CD14-positive monocyte (primary cell): Measurements from ENCODE around the gene CRNN. TPM values are rescaled to one million over a fixed set of nuclear protein-coding genes. Genes with fewer than 3 reads are reported as not detected.

Experiments used
- DNase-seq, 3 donors: peaks; one replicate each; pipeline ENCODE4 v3.0.0-alpha.2; 2011 to 2022
- H2AFZ ChIP-seq: 2 replicates; pipeline ENCODE4 v1.6.0; 2012; ENCODE audit warnings: mild to moderate bottlenecking, low read depth, low read length, inconsistent platforms; ENCODE audit not compliant: insufficient read depth, poor library complexity, severe bottlenecking
- H3K27ac ChIP-seq, 2 donors: 1 replicate in 1 of 2; 2 replicates in 1 of 2; pipeline ENCODE4 v1.5.1; 2012 to 2013; ENCODE audit warnings: low read length in 2 of 2, control low read depth in 1 of 2, inconsistent platforms in 1 of 2, low read depth in 1 of 2, mild to moderate bottlenecking in 1 of 2
- H3K27me3 ChIP-seq, 2 donors: one replicate each; pipeline versions ENCODE4 v1.6.0 to v1.6.1; 2011 to 2013; ENCODE audit warnings: low read length in 2 of 2; ENCODE audit not compliant: control insufficient read depth in 2 of 2, insufficient read depth in 2 of 2
- H3K36me3 ChIP-seq, 2 donors: replicated peaks in 1 of 2; 1 replicate in 1 of 2; 2 replicates in 1 of 2; pipeline versions ENCODE4 v1.5.1 to v1.6.1; 2012 to 2013; ENCODE audit warnings: low read length in 2 of 2, control low read depth in 1 of 2, inconsistent platforms in 1 of 2, mild to moderate bottlenecking in 1 of 2; ENCODE audit not compliant: insufficient read depth in 2 of 2, control insufficient read depth in 1 of 2
- H3K4me1 ChIP-seq, 2 donors: 1 replicate in 1 of 2; 2 replicates in 1 of 2; pipeline versions ENCODE4 v1.5.1 to v1.6.1; 2012 to 2013; ENCODE audit warnings: low read length in 2 of 2, control low read depth in 1 of 2, inconsistent platforms in 1 of 2, mild to moderate bottlenecking in 1 of 2, moderate library complexity in 1 of 2; ENCODE audit not compliant: insufficient read depth in 2 of 2, control insufficient read depth in 1 of 2
- H3K4me2 ChIP-seq: replicated peaks from 2 replicates; pipeline ENCODE3; 2012; ENCODE audit warnings: low read length, moderate library complexity, mild to moderate bottlenecking; ENCODE audit not compliant: poor library complexity, severe bottlenecking; ENCODE audit errors: extremely low read depth
- H3K4me3 ChIP-seq, 3 experiments: fragments of 200-600 bp in 1 of 3; sonication (generic) in 1 of 3; replicated peaks in 1 of 3; 1 replicate in 2 of 3; 2 replicates in 1 of 3; pipeline ENCODE4 v1.5.1; 2011 to 2013; ENCODE audit warnings: low read length in 3 of 3, mild to moderate bottlenecking in 3 of 3, control low read depth in 2 of 3, low read depth in 2 of 3, inconsistent platforms in 1 of 3, moderate library complexity in 1 of 3
- H3K79me2 ChIP-seq: 2 replicates; pipeline ENCODE4 v1.6.0; 2012; ENCODE audit warnings: mild to moderate bottlenecking, control low read depth, inconsistent platforms, low read length, moderate library complexity; ENCODE audit not compliant: insufficient read depth
- H3K9ac ChIP-seq: 2 replicates; pipeline ENCODE4 v1.6.0; 2017; ENCODE audit warnings: low read length, mild to moderate bottlenecking; ENCODE audit not compliant: insufficient read depth, poor library complexity, severe bottlenecking
- H3K9me3 ChIP-seq, 2 donors: replicated peaks in 1 of 2; 1 replicate in 1 of 2; 2 replicates in 1 of 2; pipeline versions ENCODE4 v1.5.1 to v1.6.1; 2012 to 2013; ENCODE audit warnings: low read length in 2 of 2, control low read depth in 1 of 2; ENCODE audit not compliant: control insufficient read depth in 1 of 2, insufficient read depth in 1 of 2
- H4K20me1 ChIP-seq: 2 replicates; pipeline ENCODE4 v1.6.0; 2012; ENCODE audit warnings: mild to moderate bottlenecking, low read length, control low read depth, moderate library complexity; ENCODE audit not compliant: insufficient read depth
- H3K27ac Mint-ChIP-seq, 7 donors: one replicate each; pipeline ENCODE4 v1.8.0; 2020; ENCODE audit warnings: mild to moderate bottlenecking in 7 of 7, mixed read lengths in 7 of 7, moderate library complexity in 6 of 7, inconsistent platforms in 2 of 7
- H3K27me3 Mint-ChIP-seq, 3 donors: one replicate each; pipeline ENCODE4 v1.8.0; 2021 to 2022; ENCODE audit warnings: low read depth in 3 of 3, mild to moderate bottlenecking in 3 of 3, mixed read lengths in 3 of 3, moderate library complexity in 3 of 3, inconsistent platforms in 1 of 3
- H3K36me3 Mint-ChIP-seq, 2 donors: one replicate each; pipeline ENCODE4 v1.8.0; 2020; ENCODE audit warnings: mixed read lengths in 2 of 2, inconsistent platforms in 1 of 2, mild to moderate bottlenecking in 1 of 2
- H3K4me1 Mint-ChIP-seq: one replicate; pipeline ENCODE4 v1.8.0; 2020; ENCODE audit warnings: mild to moderate bottlenecking, mixed read lengths
- H3K4me3 Mint-ChIP-seq, 2 donors: one replicate each; pipeline ENCODE4 v1.8.0; 2020; ENCODE audit warnings: mild to moderate bottlenecking in 2 of 2, mixed read lengths in 2 of 2, moderate library complexity in 1 of 2
- H3K9me3 Mint-ChIP-seq, 7 donors: one replicate each; pipeline ENCODE4 v1.8.0; 2020 to 2022; ENCODE audit warnings: mixed read lengths in 7 of 7, mild to moderate bottlenecking in 6 of 7, moderate library complexity in 6 of 7, inconsistent platforms in 2 of 7
- CTCF ChIP-seq: fragments of 200-600 bp; IDR thresholded peaks from one replicate; pipeline ENCODE4 v1.8.0; 2022; ENCODE audit warnings: antibody characterized with exemption, mild to moderate bottlenecking
- WGBS: methylation state at CpG from one replicate; pipeline ENCODE4 v1.1.5; 2013; ENCODE audit warnings: missing lambda C conversion rate; ENCODE audit not compliant: insufficient coverage; 5-methylcytosine and 5-hydroxymethylcytosine counted together
- intact Hi-C, 2 donors: fragments of 100-400 bp; cut with micrococcal nuclease; formaldehyde crosslinking; loops; one replicate each; pipeline versions ENCODE4 v1.15.0 to v1.15.1; 2023
- polyA plus RNA-seq, 3 donors: library from polyadenylated mRNA; depleted of rRNA in 1 of 3; unstranded in 2 of 3; stranded (reverse) in 1 of 3; fragments of 300-500 nt in 2 of 3; fragments of >200 nt in 1 of 3; fragmentation: Illumina TruSeq in 2 of 3; gene quantifications; 1 replicate in 2 of 3; 2 replicates in 1 of 3; pipeline ENCODE4 v1.2.3, GENCODE V29; 2012 to 2021

CRNN gene
- polyA plus RNA-seq, 3 donors: not detected

- Mint-ChIP-seq H3K9me3 (peaks cover 0 to 13% (median 6%) of the 10 kb centered on the region in 7 donors), H3K27ac (no peak overlapping the region), H3K4me3 (no peak overlapping the region), H3K36me3 (no peaks in the 10 kb centered on the region), H3K4me1 (no peaks in the 10 kb centered on the region), H3K27me3 (peaks cover 6 to 11% (median 9%) of the 10 kb centered on the region in 3 donors)
- H3K27me3 ChIP-seq: peaks cover 0 to 2% of the 10 kb centered on the region in 2 donors
- H3K9me3 ChIP-seq: peaks cover 0 to 3% of the 10 kb centered on the region in 2 donors
- H3K4me2 ChIP-seq: no peak overlapping the region
- DNase-seq: no peak
- no peak overlapping the region for H2AFZ ChIP-seq
- H3K36me3 ChIP-seq: no peaks in the 10 kb centered on the region
- no peak overlapping the region for H3K9ac ChIP-seq
- intact Hi-C loops: no loop called here
- no CpG with 5 or more reads among the region's 1 CpG for WGBS
- H3K79me2 ChIP-seq: no peaks in the 10 kb centered on the region
- H3K4me1 ChIP-seq: no peaks in the 10 kb centered on the region
- no peak overlapping the region for H3K4me3 ChIP-seq
- H3K27ac ChIP-seq: no peak overlapping the region
- no peak for TF ChIP-seq CTCF
- no peaks in the 10 kb centered on the region for H4K20me1 ChIP-seq
These were observed 19.9 kb downstream of the CRNN start for GRCh38 chr1:152394151-152394550.

- Mint-ChIP-seq H3K4me1 (no peaks in the 10 kb centered on the region), H3K36me3 (no peaks in the 10 kb centered on the region), H3K27me3 (peaks cover 6 to 11% (median 8%) of the 10 kb centered on the region in 3 donors), H3K4me3 (no peak overlapping the region), H3K27ac (no peak overlapping the region), H3K9me3 (peaks cover 0 to 13% (median 7%) of the 10 kb centered on the region in 7 donors)
- DNase-seq: no peak
- Histone ChIP-seq H3K27me3 (peaks cover 0 to 2% of the 10 kb centered on the region in 2 donors), H3K4me2 (no peak overlapping the region), H4K20me1 (no peaks in the 10 kb centered on the region), H2AFZ (no peak overlapping the region), H3K79me2 (no peaks in the 10 kb centered on the region), H3K9ac (no peak overlapping the region), H3K4me3 (no peak overlapping the region), H3K27ac (no peak overlapping the region), H3K9me3 (peaks cover 0 to 3% of the 10 kb centered on the region in 2 donors), H3K36me3 (no peaks in the 10 kb centered on the region), H3K4me1 (no peaks in the 10 kb centered on the region)
- WGBS: no CpG with 5 or more reads among the region's 2 CpGs
- TF ChIP-seq CTCF: no peak
- intact Hi-C loops: no loop called here
These were observed 21.2 kb downstream of the CRNN start for GRCh38 chr1:152392909-152393308.
